CD4-positive, CD25-positive, alpha-beta regulatory T cell (primary cell): Measurements from ENCODE around the gene CDON. TPM values are rescaled to one million over a fixed set of nuclear protein-coding genes. Genes with fewer than 3 reads are reported as not detected.
A peak's percentile ranks its signal among the peaks of the same experiment; 100 is the strongest.

Experiments used
- ATAC-seq, 2 donors: fragments of 150-1000 bp; cut with Tn5 transposase; one replicate each; pipeline ENCODE4 v1.10.0; 2021; ENCODE audit warnings: low read depth in 2 of 2, moderate number of reproducible peaks in 2 of 2, moderate library complexity in 1 of 2
- DNase-seq, 3 donors: peaks; one replicate each; pipeline versions ENCODE4 v3.0.0 to v3.0.0-alpha.2; 2012 to 2022; ENCODE audit warnings: mixed read lengths in 1 of 3
- H3K27ac ChIP-seq: one replicate; pipeline ENCODE4 v1.7.0; 2013; ENCODE audit warnings: mild to moderate bottlenecking, low read length; ENCODE audit not compliant: insufficient read depth, poor library complexity, severe bottlenecking
- H3K27me3 ChIP-seq: one replicate; pipeline ENCODE4 v1.7.0; 2013; ENCODE audit warnings: low read length; ENCODE audit not compliant: control insufficient read depth, insufficient read depth
- H3K36me3 ChIP-seq: one replicate; pipeline ENCODE4 v1.7.0; 2013; ENCODE audit warnings: mild to moderate bottlenecking, low read length, moderate library complexity; ENCODE audit not compliant: control insufficient read depth, insufficient read depth
- H3K4me1 ChIP-seq: 2 replicates; pipeline ENCODE4 v1.7.0; 2013; ENCODE audit warnings: mild to moderate bottlenecking, low read length; ENCODE audit not compliant: insufficient read depth, control insufficient read depth, poor library complexity, severe bottlenecking
- H3K4me3 ChIP-seq: one replicate; pipeline ENCODE4 v1.7.0; 2013; ENCODE audit warnings: low read depth, mild to moderate bottlenecking, low read length, moderate library complexity
- H3K9me3 ChIP-seq, 2 experiments: 1 replicate in 1 of 2; 2 replicates in 1 of 2; pipeline ENCODE4 v1.7.0; 2013; ENCODE audit warnings: low read length in 2 of 2, mild to moderate bottlenecking in 1 of 2, moderate library complexity in 1 of 2; ENCODE audit not compliant: control insufficient read depth in 2 of 2
- H3K27ac Mint-ChIP-seq, 3 donors: one replicate each; pipeline ENCODE4 v1.8.0; 2020 to 2022; ENCODE audit warnings: mild to moderate bottlenecking in 3 of 3, mixed read lengths in 3 of 3, moderate library complexity in 2 of 3
- H3K27me3 Mint-ChIP-seq: one replicate; pipeline ENCODE4 v1.8.0; 2022; ENCODE audit warnings: mild to moderate bottlenecking, mixed read lengths
- H3K36me3 Mint-ChIP-seq: one replicate; pipeline ENCODE4 v1.8.0; 2020; ENCODE audit warnings: mixed read lengths
- H3K4me1 Mint-ChIP-seq, 4 donors: one replicate each; pipeline ENCODE4 v1.8.0; 2020 to 2022; ENCODE audit warnings: mixed read lengths in 4 of 4, mild to moderate bottlenecking in 1 of 4
- H3K4me3 Mint-ChIP-seq, 4 donors: one replicate each; pipeline ENCODE4 v1.8.0; 2020 to 2022; ENCODE audit warnings: mild to moderate bottlenecking in 4 of 4, mixed read lengths in 4 of 4, moderate library complexity in 3 of 4
- H3K9me3 Mint-ChIP-seq, 7 donors: one replicate each; pipeline ENCODE4 v1.8.0; 2020 to 2022; ENCODE audit warnings: mixed read lengths in 7 of 7, mild to moderate bottlenecking in 3 of 7, moderate library complexity in 2 of 7
- polyA plus RNA-seq, 4 donors: library from polyadenylated mRNA; unstranded; fragments of 300-500 nt; fragmentation: Illumina TruSeq; gene quantifications; one replicate each; pipeline ENCODE4 v1.2.3, GENCODE V29; 2021
- total RNA-seq: library from RNA; stranded (reverse); gene quantifications from one replicate; pipeline ENCODE4 v1.2.3, GENCODE V29; 2022

CDON gene
- total and polyA plus RNA-seq, 5 donors from 2014 or later, result 0.10 to 2.1 (median 0.87) TPM; not detected in 1

- Histone ChIP-seq H3K4me1 (no peaks in the 10 kb centered on the region), H3K9me3 (no peaks in the 10 kb centered on the region), H3K4me3 (no peak overlapping the region), H3K27me3 (no peaks in the 10 kb centered on the region), H3K27ac (no peak overlapping the region), H3K36me3 (no peaks in the 10 kb centered on the region)
- ATAC-seq (peak in 1 of 2 donors; percentile 50), DNase-seq (peak in 2 of 3 donors; percentile 23 to 46)
- peaks cover 0 to 3% (median 0%) of the 10 kb centered on the region in 7 donors for H3K9me3 Mint-ChIP-seq
- no peaks in the 10 kb centered on the region for H3K36me3 Mint-ChIP-seq
- peak overlapping the region in 1 of 3 donors; percentile 82 for H3K27ac Mint-ChIP-seq
- no peak overlapping the region for H3K4me3 Mint-ChIP-seq
- peaks cover 0 to 14% (median 0%) of the 10 kb centered on the region in 4 donors for H3K4me1 Mint-ChIP-seq
- no peaks in the 10 kb centered on the region for H3K27me3 Mint-ChIP-seq
Measured at GRCh38 chr11:125941619-125942611, 120.8 kb downstream of the CDON start.

GRCh38 chr11:125941267-125941618 lies 121.4 kb downstream of the CDON start:
- H3K4me3 ChIP-seq, result no peak overlapping the region
- Mint-ChIP-seq H3K36me3 (no peaks in the 10 kb centered on the region), H3K27me3 (no peaks in the 10 kb centered on the region), H3K9me3 (peaks cover 0 to 3% (median 0%) of the 10 kb centered on the region in 7 donors), H3K4me1 (peaks cover 0 to 14% (median 0%) of the 10 kb centered on the region in 4 donors), H3K4me3 (no peak overlapping the region), H3K27ac (peak overlapping the region in 1 of 3 donors; percentile 82)
- H3K27ac ChIP-seq, result no peak overlapping the region
- DNase-seq (no peak), ATAC-seq (no peak)
- no peaks in the 10 kb centered on the region for H3K4me1 ChIP-seq
- H3K36me3 ChIP-seq, result no peaks in the 10 kb centered on the region
- H3K9me3 ChIP-seq, result no peaks in the 10 kb centered on the region
- no peaks in the 10 kb centered on the region for H3K27me3 ChIP-seq

- H3K4me3 Mint-ChIP-seq, result no peak overlapping the region
Measured at GRCh38 chr11:125940145-125940544, 122.5 kb downstream of the CDON start.

GRCh38 chr11:125939081-125939521 lies 123.6 kb downstream of the CDON start:
- Mint-ChIP-seq H3K27me3 (peaks cover 5% of the 10 kb centered on the region), H3K4me3 (no peak overlapping the region), H3K9me3 (peaks cover 0 to 3% (median 0%) of the 10 kb centered on the region in 7 donors), H3K4me1 (peaks cover 0 to 14% (median 0%) of the 10 kb centered on the region in 4 donors), H3K36me3 (no peaks in the 10 kb centered on the region), H3K27ac (no peak overlapping the region)
- no peak for ATAC-seq
- Histone ChIP-seq H3K4me1 (no peaks in the 10 kb centered on the region), H3K9me3 (no peaks in the 10 kb centered on the region), H3K4me3 (no peak overlapping the region), H3K36me3 (no peaks in the 10 kb centered on the region), H3K27me3 (no peaks in the 10 kb centered on the region), H3K27ac (no peak overlapping the region)
- DNase-seq, result no peak

More at GRCh38 chr11:125940145-125940544, 122.5 kb downstream of the CDON start:
- Mint-ChIP-seq H3K36me3 (no peaks in the 10 kb centered on the region), H3K27me3 (peaks cover under 1% of the 10 kb centered on the region), H3K9me3 (peaks cover 0 to 3% (median 0%) of the 10 kb centered on the region in 7 donors), H3K27ac (no peak overlapping the region), H3K4me1 (peaks cover 0 to 14% (median 0%) of the 10 kb centered on the region in 4 donors)
- H3K27ac ChIP-seq, result no peak overlapping the region
- H3K4me1 ChIP-seq, result no peaks in the 10 kb centered on the region
- no peak for ATAC-seq
- H3K36me3 ChIP-seq, result no peaks in the 10 kb centered on the region
- no peak for DNase-seq
- no peak overlapping the region for H3K4me3 ChIP-seq
- no peaks in the 10 kb centered on the region for H3K9me3 ChIP-seq
- no peaks in the 10 kb centered on the region for H3K27me3 ChIP-seq

DNA sequence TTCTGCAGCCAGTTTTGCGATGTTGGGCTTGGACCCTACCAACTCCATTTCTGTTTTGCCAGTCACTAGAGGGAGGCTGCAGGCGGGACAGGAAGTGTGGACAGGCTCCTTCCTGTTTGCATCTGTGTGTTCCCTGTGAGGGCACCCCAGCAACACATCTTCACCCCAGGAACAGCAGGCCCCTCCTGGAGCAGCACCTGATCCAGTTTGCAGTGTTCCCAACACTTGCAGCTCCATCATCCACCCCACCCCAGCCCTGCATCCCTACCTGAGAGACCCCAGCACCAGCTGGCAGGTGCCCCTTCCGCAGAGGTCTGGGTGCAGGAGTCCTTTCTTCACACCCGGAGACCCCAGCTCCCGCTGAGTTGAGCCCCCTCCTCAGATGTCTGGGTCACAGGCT lies 124.2 kb downstream of the CDON start:
- peaks cover 0 to 3% (median 0%) of the 10 kb centered on the region in 7 donors for H3K9me3 Mint-ChIP-seq

DNA sequence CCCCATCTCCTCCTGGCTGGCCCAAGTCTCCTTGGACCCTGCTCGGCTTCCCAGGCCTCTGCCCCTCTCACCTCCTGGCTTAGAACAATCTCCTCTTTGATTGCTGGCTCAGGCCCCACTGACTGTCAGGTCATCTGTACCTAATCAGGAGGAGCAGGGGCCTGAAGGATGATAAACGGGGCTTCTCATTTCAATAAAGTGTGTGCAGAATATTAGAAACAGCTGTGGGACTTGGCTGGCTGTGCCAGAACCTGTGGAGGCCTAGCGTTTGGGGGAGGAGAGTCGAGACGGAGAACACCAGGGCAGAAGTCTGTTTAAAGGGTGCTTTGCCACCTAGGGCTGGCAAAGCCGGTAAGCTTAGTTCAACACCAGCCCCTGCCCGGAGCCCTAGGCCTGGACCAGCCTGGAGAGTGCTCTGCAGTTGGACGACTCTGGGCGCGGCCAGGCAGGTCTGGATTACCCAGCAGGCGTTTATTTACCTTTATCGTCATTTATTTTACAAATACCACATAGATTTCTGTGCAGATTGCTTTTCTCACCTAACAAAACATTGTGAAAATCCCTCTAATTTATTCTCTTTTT lies 127.0 kb downstream of the CDON start:
- Histone ChIP-seq H3K36me3 (no peaks in the 10 kb centered on the region), H3K4me1 (no peaks in the 10 kb centered on the region), H3K4me3 (no peak overlapping the region), H3K27ac (no peak overlapping the region), H3K9me3 (no peaks in the 10 kb centered on the region), H3K27me3 (no peaks in the 10 kb centered on the region)
- Mint-ChIP-seq H3K4me3 (no peak overlapping the region), H3K27me3 (peaks cover 12% of the 10 kb centered on the region), H3K4me1 (peaks cover 0 to 9% (median 0%) of the 10 kb centered on the region in 4 donors), H3K9me3 (peaks cover 0 to 3% (median 0%) of the 10 kb centered on the region in 7 donors), H3K36me3 (no peaks in the 10 kb centered on the region), H3K27ac (no peak overlapping the region)
- DNase-seq (no peak), ATAC-seq (no peak)

More for the DNA sequence above, 124.2 kb downstream of the CDON start:
- Mint-ChIP-seq H3K27me3 (peaks cover 6% of the 10 kb centered on the region), H3K4me1 (peaks cover 0 to 14% (median 0%) of the 10 kb centered on the region in 4 donors), H3K27ac (no peak overlapping the region), H3K4me3 (no peak overlapping the region), H3K36me3 (no peaks in the 10 kb centered on the region)
- Histone ChIP-seq H3K4me3 (no peak overlapping the region), H3K27me3 (no peaks in the 10 kb centered on the region), H3K27ac (no peak overlapping the region), H3K4me1 (no peaks in the 10 kb centered on the region), H3K36me3 (no peaks in the 10 kb centered on the region), H3K9me3 (no peaks in the 10 kb centered on the region)
- DNase-seq (peak in 1 of 3 donors; percentile 47), ATAC-seq (no peak)

- Histone ChIP-seq H3K4me1 (no peaks in the 10 kb centered on the region), H3K9me3 (no peaks in the 10 kb centered on the region), H3K27ac (no peak overlapping the region), H3K4me3 (no peak overlapping the region), H3K27me3 (no peaks in the 10 kb centered on the region), H3K36me3 (no peaks in the 10 kb centered on the region)
- Mint-ChIP-seq H3K27ac (no peak overlapping the region), H3K4me1 (peaks cover 0 to 9% (median 0%) of the 10 kb centered on the region in 4 donors), H3K4me3 (no peak overlapping the region), H3K27me3 (peaks cover 12% of the 10 kb centered on the region), H3K9me3 (peaks cover 0 to 3% (median 0%) of the 10 kb centered on the region in 7 donors), H3K36me3 (no peaks in the 10 kb centered on the region)
- no peak for ATAC-seq
- DNase-seq, result no peak
Measured at GRCh38 chr11:125935056-125935455, 127.6 kb downstream of the CDON start.
